Natural killer cell (primary cell): ENCODE measurements around the gene BACH2. TPM values are rescaled to one million over a fixed set of nuclear protein-coding genes. Genes with fewer than 3 reads are reported as not detected.
A peak's percentile ranks its signal among the peaks of the same experiment; 100 is the strongest.
"Not testable (repeated sequence)": the region's sequence is repeated elsewhere in the genome, so short reads cannot be mapped to it uniquely, and the experiment has no call there.

Experiments used
- ATAC-seq, 3 donors: fragments of 150-1000 bp in 2 of 3; fragments of 200-7000 bp in 1 of 3; cut with Tn5 transposase; 1 replicate in 1 of 3; 2 replicates in 2 of 3; pipeline ENCODE4 v1.10.0; 2021; ENCODE audit warnings: mild to moderate bottlenecking in 2 of 3, moderate library complexity in 2 of 3
- DNase-seq, 2 donors: peaks; one replicate each; pipeline versions ENCODE4 v3.0.0 to v3.0.0-alpha.2; 2013 to 2021; ENCODE audit warnings: mixed read lengths in 1 of 2
- H3K27ac ChIP-seq: one replicate; pipeline ENCODE4 v1.5.1; 2013; ENCODE audit warnings: mild to moderate bottlenecking, low read length
- H3K27me3 ChIP-seq: one replicate; pipeline ENCODE4 v1.6.1; 2013; ENCODE audit warnings: low read length; ENCODE audit not compliant: control insufficient read depth, insufficient read depth
- H3K36me3 ChIP-seq: one replicate; pipeline ENCODE4 v1.6.1; 2013; ENCODE audit warnings: low read length; ENCODE audit not compliant: control insufficient read depth, insufficient read depth
- H3K4me1 ChIP-seq: one replicate; pipeline ENCODE4 v1.6.1; 2013; ENCODE audit warnings: low read length; ENCODE audit not compliant: control insufficient read depth, insufficient read depth
- H3K4me3 ChIP-seq: one replicate; pipeline ENCODE4 v1.5.1; 2013; ENCODE audit warnings: low read length
- H3K9me3 ChIP-seq: one replicate; pipeline ENCODE4 v1.6.1; 2013; ENCODE audit warnings: low read length; ENCODE audit not compliant: control insufficient read depth, insufficient read depth
- H3K27ac Mint-ChIP-seq, 2 donors: one replicate each; pipeline ENCODE4 v1.8.0; 2022; ENCODE audit warnings: mild to moderate bottlenecking in 2 of 2, mixed read lengths in 2 of 2, moderate library complexity in 1 of 2
- H3K27me3 Mint-ChIP-seq, 2 donors: one replicate each; pipeline ENCODE4 v1.8.0; 2022; ENCODE audit warnings: low read depth in 2 of 2, mixed read lengths in 2 of 2
- H3K36me3 Mint-ChIP-seq: one replicate; pipeline ENCODE4 v1.8.0; 2022; ENCODE audit warnings: mixed read lengths
- H3K4me1 Mint-ChIP-seq, 2 donors: one replicate each; pipeline ENCODE4 v1.8.0; 2022; ENCODE audit warnings: mixed read lengths in 2 of 2
- H3K4me3 Mint-ChIP-seq: one replicate; pipeline ENCODE4 v1.8.0; 2022; ENCODE audit warnings: mild to moderate bottlenecking, moderate library complexity, mixed read lengths
- H3K9me3 Mint-ChIP-seq, 2 donors: one replicate each; pipeline ENCODE4 v1.8.0; 2022; ENCODE audit warnings: mixed read lengths in 2 of 2
- WGBS: methylation state at CpG from one replicate; pipeline ENCODE4 v1.1.7; 2013; ENCODE audit warnings: missing lambda C conversion rate; ENCODE audit not compliant: insufficient coverage; 5-methylcytosine and 5-hydroxymethylcytosine counted together
- intact Hi-C: fragments of 100-400 bp; cut with micrococcal nuclease; formaldehyde crosslinking; loops from one replicate; pipeline ENCODE4 v1.14.2; 2022
- total RNA-seq, 4 donors: library from RNA; stranded (reverse); fragments of 120-200 nt in 1 of 4; gene quantifications; one replicate each; pipeline versions ENCODE4 v1.2.3 to v1.2.4, GENCODE V29; 2013 to 2022
- TF ChIP-seq, protein P1 (sequence below): fragments of 200-600 bp; IDR thresholded peaks from one replicate; pipeline ENCODE4 v1.8.0; 2022; ENCODE audit warnings: antibody characterized with exemption

The BACH2 gene
- total RNA-seq, 3 donors from 2014 or later (not counting 1 experiment from before 2014, with no cell fraction given), result 32.1 to 37.8 (median 32.7) TPM

DNA sequence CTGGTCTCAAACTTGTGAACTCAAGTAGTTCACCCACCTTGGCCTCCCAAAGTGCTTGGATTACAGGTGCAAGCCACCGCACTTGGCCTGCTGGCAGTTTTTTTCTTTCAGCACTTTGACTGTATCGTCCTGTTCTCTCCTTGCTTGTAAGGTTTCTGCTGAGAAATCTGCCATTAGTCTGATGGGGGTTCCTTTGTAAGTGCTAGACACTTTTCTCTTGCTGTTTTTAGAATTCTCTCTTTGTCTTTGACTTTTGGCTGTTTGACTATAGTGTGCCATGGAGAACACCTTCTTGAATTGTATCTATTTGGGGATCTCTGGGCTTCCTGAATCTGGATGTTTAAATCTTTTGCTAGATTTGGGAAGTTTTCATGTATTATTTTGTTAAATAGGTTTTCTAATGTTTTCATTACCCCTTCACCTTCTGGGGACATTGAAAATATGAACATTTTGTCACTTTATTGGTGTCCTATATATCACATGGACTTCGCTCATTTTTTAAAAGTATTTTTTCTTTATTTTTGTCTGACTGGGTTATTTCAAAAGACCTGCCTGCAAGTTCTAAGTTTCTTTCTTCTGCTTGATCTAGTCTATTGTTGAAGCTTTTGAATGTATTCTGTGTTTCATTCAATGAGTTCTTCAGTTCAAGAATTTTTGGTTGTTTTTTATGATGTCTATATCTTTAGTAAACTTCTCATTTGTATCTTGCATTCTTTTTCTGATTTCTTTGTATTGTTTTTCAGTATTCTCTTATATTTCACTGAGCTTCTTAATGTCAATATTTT, 380.3 kb downstream of the BACH2 start:
- no peak for DNase-seq
- intact Hi-C loops, result no loop called here
- no peak overlapping the region for H3K4me3 Mint-ChIP-seq
- no peaks in the 10 kb centered on the region for H3K27me3 ChIP-seq
- WGBS, result 95% methylated on average over 2 of the region's 3 CpGs
- H3K9me3 Mint-ChIP-seq, result peaks cover 6 to 9% of the 10 kb centered on the region in 2 donors
- peaks cover 0 to 10% of the 10 kb centered on the region in 2 donors for H3K27me3 Mint-ChIP-seq
- H3K36me3 ChIP-seq, result no peaks in the 10 kb centered on the region
- no peak overlapping the region for H3K4me3 ChIP-seq
- no peak for ATAC-seq
- TF ChIP-seq, protein P1, sequence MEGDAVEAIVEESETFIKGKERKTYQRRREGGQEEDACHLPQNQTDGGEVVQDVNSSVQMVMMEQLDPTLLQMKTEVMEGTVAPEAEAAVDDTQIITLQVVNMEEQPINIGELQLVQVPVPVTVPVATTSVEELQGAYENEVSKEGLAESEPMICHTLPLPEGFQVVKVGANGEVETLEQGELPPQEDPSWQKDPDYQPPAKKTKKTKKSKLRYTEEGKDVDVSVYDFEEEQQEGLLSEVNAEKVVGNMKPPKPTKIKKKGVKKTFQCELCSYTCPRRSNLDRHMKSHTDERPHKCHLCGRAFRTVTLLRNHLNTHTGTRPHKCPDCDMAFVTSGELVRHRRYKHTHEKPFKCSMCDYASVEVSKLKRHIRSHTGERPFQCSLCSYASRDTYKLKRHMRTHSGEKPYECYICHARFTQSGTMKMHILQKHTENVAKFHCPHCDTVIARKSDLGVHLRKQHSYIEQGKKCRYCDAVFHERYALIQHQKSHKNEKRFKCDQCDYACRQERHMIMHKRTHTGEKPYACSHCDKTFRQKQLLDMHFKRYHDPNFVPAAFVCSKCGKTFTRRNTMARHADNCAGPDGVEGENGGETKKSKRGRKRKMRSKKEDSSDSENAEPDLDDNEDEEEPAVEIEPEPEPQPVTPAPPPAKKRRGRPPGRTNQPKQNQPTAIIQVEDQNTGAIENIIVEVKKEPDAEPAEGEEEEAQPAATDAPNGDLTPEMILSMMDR, result no peak
- peaks cover 0 to under 1% of the 10 kb centered on the region in 2 donors for H3K4me1 Mint-ChIP-seq
- no peak overlapping the region for H3K27ac Mint-ChIP-seq
- peaks cover 12% of the 10 kb centered on the region for H3K9me3 ChIP-seq
- no peaks in the 10 kb centered on the region for H3K4me1 ChIP-seq
- peaks cover 13% of the 10 kb centered on the region for H3K36me3 Mint-ChIP-seq
- no peak overlapping the region for H3K27ac ChIP-seq

DNA sequence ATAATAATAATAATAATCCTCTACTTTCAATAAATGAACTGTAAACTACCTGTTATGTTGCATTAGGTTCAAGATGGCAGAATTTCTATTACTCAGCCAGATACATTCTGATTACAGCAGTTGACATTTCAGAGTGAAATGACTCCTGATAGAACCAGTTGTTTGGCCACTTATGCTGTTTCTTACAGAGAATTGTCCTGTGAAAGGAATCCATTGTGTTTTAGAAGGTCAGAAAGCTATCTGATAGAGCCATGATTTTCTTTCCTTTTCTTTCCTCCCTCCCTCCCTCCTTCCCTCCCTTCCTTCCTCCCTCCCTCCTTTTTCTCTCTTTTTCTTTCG, 385.8 kb downstream of the BACH2 start:
- no peaks in the 10 kb centered on the region for H3K36me3 Mint-ChIP-seq
- DNase-seq, result no peak
- H3K4me3 ChIP-seq, result no peak overlapping the region
- H3K27me3 Mint-ChIP-seq, result peaks cover 10 to 19% of the 10 kb centered on the region in 2 donors
- H3K36me3 ChIP-seq, result no peaks in the 10 kb centered on the region
- no peaks in the 10 kb centered on the region for H3K4me1 ChIP-seq
- ATAC-seq, result no peak
- H3K27ac ChIP-seq, result no peak overlapping the region
- TF ChIP-seq, protein P1, result no peak
- no peaks in the 10 kb centered on the region for H3K27me3 ChIP-seq
- intact Hi-C loops, result no loop called here
- H3K9me3 Mint-ChIP-seq, result no peaks in the 10 kb centered on the region
- peaks cover 2% of the 10 kb centered on the region for H3K9me3 ChIP-seq
- H3K4me1 Mint-ChIP-seq, result peaks cover 10 to 11% of the 10 kb centered on the region in 2 donors
- H3K27ac Mint-ChIP-seq, result no peak overlapping the region
- H3K4me3 Mint-ChIP-seq, result no peak overlapping the region
- WGBS, result 8% methylated on average over 1 of the region's 1 CpG

DNA sequence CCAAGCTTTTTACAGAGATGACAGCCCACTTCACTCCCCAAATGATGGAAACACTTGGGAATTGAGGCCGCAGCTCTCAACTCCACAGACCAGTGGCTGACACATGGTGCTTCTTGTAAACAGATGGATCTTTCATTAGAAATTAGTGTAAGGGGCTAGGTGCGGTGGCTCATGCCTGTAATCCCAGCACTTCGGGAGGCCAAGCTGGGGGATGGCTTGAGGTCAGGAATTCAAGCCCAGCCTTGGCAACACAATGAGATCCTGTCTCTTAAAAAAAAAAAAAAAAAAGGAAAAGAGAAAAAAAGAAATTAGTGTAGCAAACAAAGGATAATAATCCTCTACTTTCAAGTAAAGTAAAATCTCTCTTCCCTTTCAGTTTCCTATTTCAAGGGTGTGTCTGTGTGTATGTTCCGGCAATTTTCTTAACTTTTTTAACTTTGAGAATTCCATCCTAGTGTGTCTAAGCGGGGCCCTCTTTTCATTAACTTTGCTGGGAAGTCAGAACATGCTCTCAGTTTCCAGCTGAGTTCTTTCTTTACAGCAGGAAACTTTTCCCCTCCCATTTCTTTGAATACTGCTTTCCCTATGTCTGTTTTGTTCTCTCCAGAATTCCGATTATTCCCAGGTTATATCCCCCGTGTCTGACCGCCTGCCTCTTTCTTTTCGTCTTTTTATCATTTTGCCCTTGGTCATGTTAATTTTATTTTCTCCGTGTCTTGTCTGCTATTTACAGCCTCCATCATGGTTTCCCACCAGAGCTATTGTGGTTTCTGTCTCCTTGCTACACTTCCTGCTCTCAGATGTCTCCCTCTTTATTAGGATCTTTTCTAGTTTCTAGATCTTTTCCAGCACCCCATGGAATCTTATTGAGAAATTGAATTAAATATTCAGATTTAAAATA, 386.4 kb downstream of the BACH2 start:
- H3K9me3 Mint-ChIP-seq, H3K27ac Mint-ChIP-seq, H3K4me3 ChIP-seq, H3K27ac ChIP-seq, DNase-seq, H3K36me3 Mint-ChIP-seq, H3K27me3 ChIP-seq, intact Hi-C loops, H3K9me3 ChIP-seq, ATAC-seq, H3K4me1 ChIP-seq, H3K36me3 ChIP-seq: not testable (repeated sequence)
- Mint-ChIP-seq H3K4me3 (peak overlapping the region; percentile 29), H3K4me1 (peaks cover 10 to 11% of the 10 kb centered on the region in 2 donors), H3K27me3 (peaks cover 10 to 19% of the 10 kb centered on the region in 2 donors)
- WGBS, result 89% methylated on average over 5 of the region's 10 CpGs

DNA sequence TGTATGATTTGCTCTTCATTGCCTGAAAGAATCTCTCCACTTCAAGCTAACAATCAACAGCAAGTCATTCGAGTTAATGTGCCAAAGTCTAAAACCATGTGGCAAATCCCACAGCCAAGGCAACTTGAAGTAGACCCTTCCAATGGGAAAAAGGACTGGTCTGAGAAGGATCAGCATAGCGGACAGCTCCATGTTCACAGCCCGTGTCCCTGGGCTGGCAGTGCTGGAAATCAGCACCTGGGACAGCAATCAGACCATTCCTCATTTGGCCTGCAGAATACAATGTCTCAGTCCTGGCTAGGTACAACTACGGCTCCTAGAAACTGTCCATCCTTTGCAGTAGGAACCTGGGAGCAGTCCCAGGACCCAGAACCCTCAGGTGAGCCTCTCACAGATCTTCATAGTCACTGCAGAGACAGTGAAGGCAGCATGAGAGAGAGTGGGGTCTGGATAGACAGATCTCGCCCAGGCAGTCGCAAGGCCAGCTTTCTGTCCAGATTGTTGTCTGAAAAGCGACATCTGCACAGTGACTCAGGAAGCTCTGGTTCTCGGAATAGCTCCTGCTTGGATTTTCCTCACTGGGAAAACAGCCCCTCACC, 401.3 kb downstream of the BACH2 start:
- DNase-seq, result peak in 1 of 2 donors; percentile 5
- Mint-ChIP-seq H3K9me3 (no peaks in the 10 kb centered on the region), H3K4me3 (no peak overlapping the region), H3K27ac (no peak overlapping the region), H3K36me3 (no peaks in the 10 kb centered on the region), H3K4me1 (no peaks in the 10 kb centered on the region), H3K27me3 (peaks cover 33 to 35% of the 10 kb centered on the region in 2 donors)
- no peaks in the 10 kb centered on the region for H3K36me3 ChIP-seq
- H3K27me3 ChIP-seq, result peaks cover 4% of the 10 kb centered on the region
- peak in 1 of 3 donors; percentile 49 for ATAC-seq
- H3K4me1 ChIP-seq, result no peaks in the 10 kb centered on the region
- TF ChIP-seq, protein P1, result no peak
- no peaks in the 10 kb centered on the region for H3K9me3 ChIP-seq
- H3K4me3 ChIP-seq, result no peak overlapping the region
- WGBS, result 56% methylated on average over 8 of the region's 8 CpGs
- intact Hi-C loops, result no loop called here
- no peak overlapping the region for H3K27ac ChIP-seq
